NCI-H1105 (cell line): Measurements from ENCODE around the gene GGCT.

ENCODE experiments used
- DNase-seq: peaks from one replicate; lab custom pipeline; 2025; lab: John Stamatoyannopoulos, UW

GGCT gene

GRCh38 chr7:30462179-30462578, 42.5 kb downstream of the GGCT start:
- DNase-seq, result no peak

GRCh38 chr7:30460246-30460633, 44.4 kb downstream of the GGCT start:
- DNase-seq, result no peak

- no peak for DNase-seq
These were observed 44.9 kb downstream of the GGCT start for GRCh38 chr7:30459591-30460245.

DNA sequence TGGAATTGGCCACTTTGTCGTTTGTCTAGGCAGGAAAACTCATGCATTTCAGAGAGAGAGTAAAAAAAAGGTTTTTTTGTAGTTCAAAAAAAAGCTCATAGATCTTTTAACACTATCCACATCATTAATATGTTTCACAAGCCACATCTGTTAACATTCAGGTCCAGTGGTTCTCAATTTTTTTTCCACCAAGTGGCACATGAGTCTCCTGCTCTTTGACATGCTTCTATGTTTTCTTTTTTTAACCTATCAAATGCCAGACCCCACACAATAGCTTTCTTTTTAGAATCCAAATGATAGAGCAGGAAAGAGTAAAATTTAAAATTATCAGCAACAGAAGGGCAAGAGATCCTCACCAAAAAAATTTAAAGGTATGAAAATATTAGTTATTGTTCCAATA, 46.3 kb downstream of the GGCT start:
- no peak for DNase-seq

- no peak for DNase-seq
These were observed 50.7 kb downstream of the GGCT start for GRCh38 chr7:30453921-30454320.

- no peak for DNase-seq
These were observed 51.6 kb downstream of the GGCT start for GRCh38 chr7:30453016-30453415.

- no peak for DNase-seq
These were observed 52.2 kb downstream of the GGCT start for GRCh38 chr7:30452280-30452930.

GRCh38 chr7:30451539-30452279, 52.9 kb downstream of the GGCT start:
- DNase-seq, result no peak

GRCh38 chr7:30450983-30451497, 53.6 kb downstream of the GGCT start:
- no peak for DNase-seq

DNA sequence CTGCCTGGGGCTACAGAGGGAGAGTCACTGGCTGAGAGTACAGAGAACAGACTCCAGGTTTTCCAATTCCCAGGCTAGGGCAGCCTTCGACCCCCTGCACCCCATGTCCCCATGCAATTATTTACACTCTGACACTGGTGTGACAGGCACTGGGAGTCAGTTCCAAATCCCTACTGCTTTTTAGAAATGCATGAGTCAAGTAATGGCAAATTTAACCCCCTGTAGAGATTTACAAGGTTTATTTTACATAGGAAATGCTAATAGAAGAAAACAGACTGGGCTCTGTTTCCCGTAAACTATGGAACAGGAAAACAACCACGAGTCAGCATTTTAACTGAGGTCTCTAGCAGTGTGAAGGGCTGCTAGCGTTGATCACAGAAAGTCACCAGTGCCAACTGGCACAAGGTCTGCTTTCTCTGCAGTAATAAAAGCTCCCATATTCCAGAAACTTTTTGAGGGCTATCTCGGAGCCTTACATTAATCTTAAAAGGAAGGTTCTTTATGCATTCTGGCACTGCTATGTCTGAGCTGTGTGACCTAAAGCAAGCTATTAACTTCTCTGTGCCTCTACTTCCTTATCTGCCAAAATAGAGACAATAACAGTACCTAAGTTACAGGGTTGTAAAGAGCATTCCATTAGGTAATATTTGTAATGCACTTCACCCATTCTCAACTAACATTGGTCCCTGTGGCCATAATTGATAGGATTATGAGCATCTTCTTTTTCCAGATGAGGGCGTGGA, 54.2 kb downstream of the GGCT start:
- DNase-seq, result no peak

DNA sequence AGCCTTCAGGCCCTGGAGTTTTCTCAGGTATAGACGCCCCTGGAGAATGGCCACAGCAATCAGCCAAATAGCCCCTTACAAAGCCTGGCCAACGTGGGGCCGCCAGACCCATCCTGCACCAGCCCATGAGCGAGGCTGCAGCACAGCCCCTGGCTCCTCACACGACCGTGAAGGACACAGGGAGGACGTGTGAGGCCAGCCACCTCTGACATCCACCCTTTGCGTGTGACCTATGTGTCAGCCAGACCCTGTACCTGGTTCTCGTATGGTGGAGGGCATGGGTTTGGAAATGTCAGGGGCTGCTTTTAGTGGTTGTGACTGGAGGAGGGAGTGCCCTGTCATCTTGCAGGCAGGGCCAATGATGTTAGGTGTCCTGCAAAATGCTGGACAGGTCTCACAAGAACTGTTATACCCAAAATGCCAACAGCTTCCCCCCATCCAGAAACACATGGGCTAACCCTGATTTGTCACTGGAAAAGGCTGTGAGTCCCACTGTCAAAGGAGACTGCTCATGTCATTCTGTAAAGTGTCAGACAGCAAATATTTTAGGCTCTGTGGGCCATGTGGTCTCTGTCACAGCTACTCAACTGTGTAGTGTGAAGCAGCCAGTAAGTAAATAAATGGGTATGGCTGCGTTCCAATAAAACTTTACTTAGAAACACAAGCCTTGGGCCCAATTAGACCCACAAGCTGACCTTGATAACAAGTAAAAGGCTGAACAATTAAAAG, 56.0 kb downstream of the GGCT start:
- no peak for DNase-seq

DNA sequence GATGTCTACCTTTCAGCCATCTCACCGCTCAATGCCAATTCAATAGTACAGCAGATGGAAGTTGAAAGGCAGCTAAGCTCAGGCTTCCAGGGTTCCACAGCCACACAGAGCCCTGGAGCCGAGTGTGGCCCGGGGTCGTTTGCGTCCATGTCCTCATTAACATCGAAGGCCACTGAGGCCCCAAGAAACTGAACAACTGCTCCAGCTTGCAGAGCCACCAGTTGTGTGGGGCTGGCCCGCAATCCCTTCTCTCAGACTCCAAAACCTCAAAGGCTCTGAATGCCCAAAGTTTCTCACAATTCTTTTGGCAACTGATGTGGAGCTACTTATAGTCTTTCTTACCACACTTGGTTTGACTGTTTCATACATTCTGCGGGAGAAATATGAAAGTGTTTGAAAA, 57.2 kb downstream of the GGCT start:
- DNase-seq, result no peak
